A549 treated with RU486 at 1 μM for 4 hours (cell line): Measurements from ENCODE around the gene UBE2G1. TPM values are rescaled to one million over a fixed set of nuclear protein-coding genes. Genes with fewer than 3 reads are reported as not detected.

Source experiments
- total RNA-seq: library from RNA; stranded (reverse); fragments of 200-300 nt; extraction: Qiagen RNA extraction; gene quantifications from 5 replicates; pipeline ENCODE4 v1.2.3, GENCODE V29; 2022; ENCODE audit warnings: low read depth

UBE2G1 gene, protein sequence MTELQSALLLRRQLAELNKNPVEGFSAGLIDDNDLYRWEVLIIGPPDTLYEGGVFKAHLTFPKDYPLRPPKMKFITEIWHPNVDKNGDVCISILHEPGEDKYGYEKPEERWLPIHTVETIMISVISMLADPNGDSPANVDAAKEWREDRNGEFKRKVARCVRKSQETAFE
- 77.4 to 96.4 TPM (median 95.1 TPM) in 5 replicates for total RNA-seq

DNA sequence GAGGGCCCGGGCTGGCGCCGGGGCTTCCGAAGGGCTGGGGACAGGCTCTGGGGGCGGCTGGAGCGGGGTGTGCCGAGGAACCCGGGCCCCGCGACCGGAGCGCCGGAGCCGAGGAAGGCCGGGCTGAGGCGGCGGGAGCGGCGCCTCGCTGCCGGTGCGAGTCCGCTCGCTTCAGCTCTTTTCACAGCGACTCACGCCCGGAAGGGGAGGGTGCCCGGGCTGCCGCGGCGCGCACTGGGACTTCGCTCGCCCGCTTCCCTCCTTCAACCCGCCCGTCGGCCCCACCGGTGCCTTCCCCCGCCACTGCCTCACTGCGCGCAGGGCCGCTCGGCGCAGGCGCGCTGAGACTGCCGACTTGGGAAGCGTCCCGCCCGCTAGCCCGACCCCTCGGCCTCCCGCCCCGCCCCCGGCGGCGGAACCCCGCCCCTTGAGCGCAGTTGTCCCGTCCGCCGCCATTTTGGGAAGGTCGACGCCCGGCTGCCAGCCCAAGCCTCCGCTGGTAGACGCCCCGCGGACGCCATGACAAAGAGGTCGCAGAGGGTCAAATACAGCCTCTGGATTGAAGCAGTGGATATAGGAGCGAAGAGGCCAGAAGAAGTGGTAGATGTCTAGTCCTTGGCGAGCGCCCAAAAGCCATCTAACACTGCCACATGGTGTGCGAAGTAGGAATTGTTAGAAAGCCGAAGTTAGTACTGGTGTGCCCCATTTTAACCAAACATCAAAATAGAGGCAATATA, at the start of gene UBE2G1:
Gene UBE2G1, minus strand, starts transcription at position 349 of the 737 bp plus-strand sequence. CDS start 359 bp downstream, outside the sequence.

DNA sequence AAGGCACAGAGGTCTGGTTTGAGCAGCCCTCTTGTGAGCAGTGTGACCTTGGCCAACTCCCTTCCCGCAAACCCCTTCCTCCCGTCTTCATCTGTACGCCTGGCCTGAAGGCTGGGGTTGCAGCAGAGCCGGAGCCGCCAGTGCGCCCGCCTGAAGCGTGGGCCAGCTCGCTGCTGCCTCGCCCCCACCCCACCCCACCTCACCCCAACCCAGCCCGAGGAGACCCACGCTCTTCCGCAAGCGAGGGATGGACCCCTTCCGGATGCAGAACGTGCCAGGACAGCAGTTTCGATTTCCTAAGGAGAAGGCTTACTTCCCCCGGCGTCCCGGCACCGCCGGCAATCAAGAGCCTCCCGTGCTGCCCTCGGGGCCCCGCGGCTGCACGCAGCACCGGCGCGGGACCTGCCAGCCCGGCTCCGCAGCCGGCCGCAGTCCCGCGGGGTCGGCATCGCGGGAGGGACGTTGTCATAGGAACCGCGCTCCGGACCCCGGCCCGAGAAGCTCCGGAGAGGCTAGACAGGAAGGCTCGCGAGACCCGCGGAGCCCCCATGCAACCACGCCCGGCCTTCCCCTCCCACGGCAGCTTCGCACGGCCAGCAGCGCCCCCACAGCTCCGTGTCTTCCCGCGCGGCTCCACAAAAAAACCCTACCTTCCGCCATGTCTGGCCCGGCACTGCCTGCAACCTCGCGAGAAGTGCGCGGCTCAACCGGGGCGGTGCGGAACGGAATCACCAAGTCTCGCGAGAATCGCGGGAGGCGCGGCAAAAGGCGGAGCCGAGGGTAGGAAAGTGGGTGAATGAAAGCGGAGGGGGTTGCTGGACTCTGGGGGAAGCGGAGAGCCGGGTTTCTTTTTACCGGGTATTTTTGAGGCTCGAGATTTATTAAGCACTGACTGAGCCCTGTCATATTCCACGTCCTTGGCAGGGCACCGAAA, 102.9 kb downstream of the UBE2G1 start, which contains the start of gene ANKFY1:
Gene ANKFY1, minus strand, starts transcription at position 698 of the 934 bp plus-strand sequence. Its CDS starts 38 bp downstream, at position 660.

Other genes starting within 250 kb of the UBE2G1 start
- gene ZZEF1, start 223.6 kb downstream of the UBE2G1 start, total RNA-seq: 10.7 to 14.0 TPM (median 13.1 TPM) in 5 replicates
- gene CYB5D2, start 223.5 kb downstream of the UBE2G1 start, total RNA-seq: 14.7 to 19.4 TPM (median 17.2 TPM) in 5 replicates
- 22.7 to 33.3 TPM (median 31.5 TPM) in 5 replicates for gene ANKFY1, start 102.7 kb downstream of the UBE2G1 start, total RNA-seq
- gene SPNS3, start 67.3 kb upstream of the UBE2G1 start, total RNA-seq: 0.31 TPM in 1 of 5 replicates, not detected in the others
- 5.8 to 14.1 TPM (median 11.2 TPM) in 5 replicates for gene SPNS2, start 132.2 kb upstream of the UBE2G1 start, total RNA-seq
- gene MYBBP1A, start 188.7 kb upstream of the UBE2G1 start, total RNA-seq: 92.2 to 121 TPM (median 114 TPM) in 5 replicates
- 0.35 TPM in 1 of 5 replicates, not detected in the others for gene GGT6, start 193.9 kb upstream of the UBE2G1 start, total RNA-seq
- 0.32 to 1.0 TPM (median 0.53 TPM) in 5 replicates for gene SMTNL2, start 217.9 kb upstream of the UBE2G1 start, total RNA-seq